Psoas muscle (tissue), 8 donors: ENCODE data around the gene PTBP1. TPM values are rescaled to one million over a fixed set of nuclear protein-coding genes. Genes with fewer than 3 reads are reported as not detected.
"Not testable (repeated sequence)": the region's sequence is repeated elsewhere in the genome, so short reads cannot be mapped to it uniquely, and the experiment has no call there.

ENCODE experiments used
- ATAC-seq, 4 donors: fragments of 200-7000 bp; cut with Tn5 transposase; one replicate each; pipeline ENCODE4 v1.9.1; 2020; ENCODE audit warnings: moderate library complexity in 3 of 4, mild to moderate bottlenecking in 2 of 4
- DNase-seq, 2 donors: peaks; one replicate each; pipeline ENCODE4 v3.0.0-alpha.2; 2020
- H3K27ac ChIP-seq: fragments of 200-600 bp; one replicate; pipeline ENCODE4 v1.8.0; 2022
- H3K27me3 ChIP-seq, 3 donors: fragments of 200-600 bp in 1 of 3; one replicate each; pipeline versions ENCODE4 v1.6.1 to v1.8.0; 2013 to 2022; ENCODE audit warnings: low read length in 2 of 3, mild to moderate bottlenecking in 2 of 3, moderate library complexity in 1 of 3; ENCODE audit not compliant: insufficient read depth in 3 of 3
- H3K36me3 ChIP-seq, 2 donors: fragments of 200-600 bp in 1 of 2; one replicate each; pipeline versions ENCODE4 v1.6.1 to v1.8.0; 2013 to 2022; ENCODE audit warnings: low read depth in 1 of 2, mild to moderate bottlenecking in 1 of 2, moderate library complexity in 1 of 2; ENCODE audit not compliant: insufficient read depth in 1 of 2
- H3K4me1 ChIP-seq: fragments of 200-600 bp; one replicate; pipeline ENCODE4 v1.8.0; 2022
- H3K4me3 ChIP-seq: fragments of 200-600 bp; one replicate; pipeline ENCODE4 v1.8.0; 2022; ENCODE audit warnings: mild to moderate bottlenecking
- H3K9me3 ChIP-seq: fragments of 200-600 bp; one replicate; pipeline ENCODE4 v1.8.0; 2022
- WGBS, 3 donors: extraction: QIAGEN DNeasy Blood & Tissue Kit; methylation state at CpG; one replicate each; pipeline versions ENCODE4 v1.1.6 to v1.1.7; 2013; 5-methylcytosine and 5-hydroxymethylcytosine counted together
- intact Hi-C, 2 donors: fragments of 100-400 bp; cut with DNase I; formaldehyde crosslinking; loops; one replicate each; pipeline versions ENCODE4 v1.11.0 to v1.14.2; 2022
- polyA plus RNA-seq, 3 donors: library from polyadenylated mRNA; stranded (reverse); fragments of 200-250 nt; gene quantifications; one replicate each; pipeline ENCODE4 v1.2.3, GENCODE V29; 2013
- total RNA-seq, 4 donors: library from RNA; stranded (reverse); fragmentation: NEBNext Ultra II Directional in 2 of 4; extraction: Animal tissue kit (Norgen Biotek cat#: 25700) in 2 of 4; gene quantifications; one replicate each; pipeline versions ENCODE4 v1.2.1 to v1.2.4, GENCODE V29; 2021 to 2023
- TF ChIP-seq, protein P1 (sequence below): fragments of 200-600 bp; IDR thresholded peaks from one replicate; pipeline ENCODE4 v1.8.0; 2022; ENCODE audit warnings: antibody characterized with exemption
- donor health status: healthy with polysubstance abuse.
- donor health status: DM: no; HTN: no; CAD: no; lungs with moderate emphysema.
- donor health status: Bipolar disorder and iron deficiency.
- donor health status: healthy.
- donor health status: DM: yes; HTN: yes; CAD: no.
- donor health status: DM: no; HTN: no; CAD: no.
- donor health status: DM: no; HTN: no; CAD: no.
- donor health status: DM: yes; HTN: yes; CAD: no.

The PTBP1 gene
- total and polyA plus RNA-seq, 7 donors = 24.2 to 69.4 (median 36.5) TPM

GRCh38 chr19:845707-846521, 48.7 kb downstream of the PTBP1 start:
- WGBS, 3 donors = 48 to 60% (median 53%) methylated on average over 28 to 37 of the region's 37 CpGs
- no peaks in the 10 kb centered on the region for H3K9me3 ChIP-seq
- TF ChIP-seq, protein P1, sequence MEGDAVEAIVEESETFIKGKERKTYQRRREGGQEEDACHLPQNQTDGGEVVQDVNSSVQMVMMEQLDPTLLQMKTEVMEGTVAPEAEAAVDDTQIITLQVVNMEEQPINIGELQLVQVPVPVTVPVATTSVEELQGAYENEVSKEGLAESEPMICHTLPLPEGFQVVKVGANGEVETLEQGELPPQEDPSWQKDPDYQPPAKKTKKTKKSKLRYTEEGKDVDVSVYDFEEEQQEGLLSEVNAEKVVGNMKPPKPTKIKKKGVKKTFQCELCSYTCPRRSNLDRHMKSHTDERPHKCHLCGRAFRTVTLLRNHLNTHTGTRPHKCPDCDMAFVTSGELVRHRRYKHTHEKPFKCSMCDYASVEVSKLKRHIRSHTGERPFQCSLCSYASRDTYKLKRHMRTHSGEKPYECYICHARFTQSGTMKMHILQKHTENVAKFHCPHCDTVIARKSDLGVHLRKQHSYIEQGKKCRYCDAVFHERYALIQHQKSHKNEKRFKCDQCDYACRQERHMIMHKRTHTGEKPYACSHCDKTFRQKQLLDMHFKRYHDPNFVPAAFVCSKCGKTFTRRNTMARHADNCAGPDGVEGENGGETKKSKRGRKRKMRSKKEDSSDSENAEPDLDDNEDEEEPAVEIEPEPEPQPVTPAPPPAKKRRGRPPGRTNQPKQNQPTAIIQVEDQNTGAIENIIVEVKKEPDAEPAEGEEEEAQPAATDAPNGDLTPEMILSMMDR = no peak
- ATAC-seq = no peak
- H3K27me3 ChIP-seq = peaks cover 0 to 79% (median 15%) of the 10 kb centered on the region in 3 donors
- intact Hi-C loops = no loop called here
- peak in 1 of 2 donors; percentile 49 for DNase-seq
- no peaks in the 10 kb centered on the region for H3K36me3 ChIP-seq
- H3K4me3 ChIP-seq = no peak overlapping the region
- H3K4me1 ChIP-seq = peaks cover 14% of the 10 kb centered on the region
- H3K27ac ChIP-seq = no peak overlapping the region

GRCh38 chr19:848386-848921, 51.2 kb downstream of the PTBP1 start:
- Histone ChIP-seq H3K4me1 (peaks cover 11% of the 10 kb centered on the region), H3K27me3 (peaks cover 0 to 80% (median 17%) of the 10 kb centered on the region in 3 donors), H3K9me3 (no peaks in the 10 kb centered on the region), H3K27ac (no peak overlapping the region), H3K4me3 (no peak overlapping the region), H3K36me3 (no peaks in the 10 kb centered on the region)
- no peak for ATAC-seq
- intact Hi-C loops = no loop called here
- DNase-seq = peak; percentile 52 to 69
- TF ChIP-seq, protein P1 = no peak
- WGBS, 3 donors = 34 to 45% (median 35%) methylated on average over 12 of the region's 12 CpGs

DNA sequence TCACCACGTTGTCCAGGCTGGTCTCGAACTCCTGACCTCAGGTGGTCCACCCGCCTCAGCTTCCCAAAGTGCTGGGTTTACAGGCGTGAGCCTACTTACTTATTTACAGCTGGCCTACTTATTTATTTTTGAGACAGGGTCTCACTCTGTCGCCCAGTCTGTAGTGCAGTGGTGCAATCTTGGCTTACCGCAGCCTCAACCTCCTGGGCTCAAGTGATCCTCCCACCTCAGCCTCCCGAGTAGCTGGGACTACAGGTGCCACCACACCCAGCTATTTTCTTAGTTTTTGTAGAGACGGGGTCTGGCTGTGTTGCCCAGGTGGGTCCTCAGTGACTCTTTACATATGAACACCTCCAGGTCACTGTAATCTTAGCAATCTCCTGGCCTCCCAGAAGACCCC, 51.9 kb downstream of the PTBP1 start:
- H3K9me3 ChIP-seq, H3K27ac ChIP-seq, H3K36me3 ChIP-seq, DNase-seq, H3K4me1 ChIP-seq, intact Hi-C loops, ATAC-seq, H3K4me3 ChIP-seq: not testable (repeated sequence)
- WGBS, 3 donors = 74 to 82% (median 78%) methylated on average over 8 of the region's 8 CpGs
- peaks cover 0 to 79% (median 13%) of the 10 kb centered on the region in 3 donors for H3K27me3 ChIP-seq

GRCh38 chr19:850221-850978, 53.1 kb downstream of the PTBP1 start:
- TF ChIP-seq, protein P1 = no peak
- WGBS, 3 donors = 13 to 14% (median 13%) methylated on average over 26 to 28 of the region's 28 CpGs
- ATAC-seq (peak; percentile 76 to 90 (median 86)), DNase-seq (peak; percentile 92 to 96)
- intact Hi-C loops = loop anchor here in 1 of 2 donors (10.0 kb wide), 1 partner anchor 134 kb away; the partner anchor contains the start of gene WDR18
- H3K4me3 ChIP-seq = peak overlapping the region; percentile 2
- no peaks in the 10 kb centered on the region for H3K9me3 ChIP-seq
- no peaks in the 10 kb centered on the region for H3K36me3 ChIP-seq
- peaks cover 7% of the 10 kb centered on the region for H3K4me1 ChIP-seq
- H3K27me3 ChIP-seq = peaks cover 0 to 78% (median 16%) of the 10 kb centered on the region in 3 donors
- peak overlapping the region; percentile 14 for H3K27ac ChIP-seq

- 17 to 28% (median 18%) methylated on average over 13 of the region's 13 CpGs for WGBS, 3 donors
- DNase-seq (no peak), ATAC-seq (no peak)
- intact Hi-C loops = loop anchor here in 1 of 2 donors (10.0 kb wide), 1 partner anchor 134 kb away; the partner anchor contains the start of gene WDR18
- Histone ChIP-seq H3K4me1 (peaks cover 7% of the 10 kb centered on the region), H3K36me3 (no peaks in the 10 kb centered on the region), H3K9me3 (no peaks in the 10 kb centered on the region), H3K27me3 (peaks cover 0 to 78% (median 16%) of the 10 kb centered on the region in 3 donors), H3K4me3 (peak overlapping the region; percentile 2), H3K27ac (peak overlapping the region; percentile 14)
- TF ChIP-seq, protein P1 = no peak
These were observed 53.7 kb downstream of the PTBP1 start for GRCh38 chr19:850979-851335.
